ENCODE data around the gene INTS14.

DNA sequence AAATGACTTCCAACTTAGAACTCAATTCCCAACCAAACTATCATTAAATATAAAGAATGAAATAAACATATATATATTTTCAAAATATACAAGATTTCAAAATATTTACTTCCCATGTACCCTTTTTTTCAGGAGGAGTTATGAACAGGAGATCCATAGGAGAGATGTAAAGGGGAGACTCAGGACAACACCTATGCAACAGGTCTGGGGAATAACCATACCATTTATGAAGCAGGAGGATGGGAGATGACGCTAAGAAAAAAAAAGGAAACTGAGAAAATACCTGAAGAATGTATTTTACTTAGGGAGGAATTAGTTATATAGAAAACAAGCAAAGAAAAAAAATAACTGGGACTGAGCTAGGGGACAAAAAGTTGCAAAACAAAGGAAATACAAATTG is 23.8 kb downstream of the INTS14 start:
- TF ChIP-seq, protein P1, sequence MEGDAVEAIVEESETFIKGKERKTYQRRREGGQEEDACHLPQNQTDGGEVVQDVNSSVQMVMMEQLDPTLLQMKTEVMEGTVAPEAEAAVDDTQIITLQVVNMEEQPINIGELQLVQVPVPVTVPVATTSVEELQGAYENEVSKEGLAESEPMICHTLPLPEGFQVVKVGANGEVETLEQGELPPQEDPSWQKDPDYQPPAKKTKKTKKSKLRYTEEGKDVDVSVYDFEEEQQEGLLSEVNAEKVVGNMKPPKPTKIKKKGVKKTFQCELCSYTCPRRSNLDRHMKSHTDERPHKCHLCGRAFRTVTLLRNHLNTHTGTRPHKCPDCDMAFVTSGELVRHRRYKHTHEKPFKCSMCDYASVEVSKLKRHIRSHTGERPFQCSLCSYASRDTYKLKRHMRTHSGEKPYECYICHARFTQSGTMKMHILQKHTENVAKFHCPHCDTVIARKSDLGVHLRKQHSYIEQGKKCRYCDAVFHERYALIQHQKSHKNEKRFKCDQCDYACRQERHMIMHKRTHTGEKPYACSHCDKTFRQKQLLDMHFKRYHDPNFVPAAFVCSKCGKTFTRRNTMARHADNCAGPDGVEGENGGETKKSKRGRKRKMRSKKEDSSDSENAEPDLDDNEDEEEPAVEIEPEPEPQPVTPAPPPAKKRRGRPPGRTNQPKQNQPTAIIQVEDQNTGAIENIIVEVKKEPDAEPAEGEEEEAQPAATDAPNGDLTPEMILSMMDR (IDR thresholded peaks at IDR 0.05; ENCODE audit: insufficient read depth, low read length, poor library complexity, severe bottlenecking) = no peak
- TF ChIP-seq EZH2phosphoT487 (conservative IDR thresholded peaks at IDR 0.05; ENCODE audit: low read length) = no peak
